IMR-90 (cell line): ENCODE results near the gene LSM6. TPM values are rescaled to one million over a fixed set of nuclear protein-coding genes. Genes with fewer than 3 reads are reported as not detected.

Experiments
- ATAC-seq: fragments of 200-7000 bp; cut with Tn5 transposase; 2 replicates; pipeline ENCODE4 v1.9.1; 2020; ENCODE audit warnings: low read depth, mild to moderate bottlenecking, moderate library complexity
- BruUV-seq: library from RNA; stranded (reverse); fragments of 400-500 nt; replicated peaks from 2 replicates; lab custom pipeline; 2021; lab: Mats Ljungman, UMichigan
- CTCF ChIA-PET: fragments of 300-600 bp; formaldehyde crosslinking; extraction: SDS; loops from one replicate; lab custom pipeline; 2021; ENCODE audit warnings: antibody characterized with exemption; lab: Yijun Ruan, JAX
- POLR2A ChIA-PET: fragments of 300-600 bp; sonication (Branson Sonifier 250); formaldehyde crosslinking; loops from one replicate; lab custom pipeline; 2022; ENCODE audit warnings: antibody characterized with exemption; ENCODE audit not compliant: unreplicated experiment; lab: Charles Lee
- DNase-seq: peaks from one replicate; pipeline ENCODE4 v3.0.0; 2013
- H2AFZ ChIP-seq: replicated peaks from 2 replicates; pipeline ENCODE3; 2013; ENCODE audit warnings: low read length, mild to moderate bottlenecking; ENCODE audit not compliant: poor library complexity
- H2AK5ac ChIP-seq: 2 replicates; pipeline ENCODE4 v1.6.1; 2013; ENCODE audit warnings: low read depth, low read length, inconsistent platforms
- H2AK9ac ChIP-seq: replicated peaks from 2 replicates; pipeline ENCODE3; 2013; ENCODE audit warnings: mild to moderate bottlenecking, low read depth, low read length, moderate library complexity; ENCODE audit not compliant: poor library complexity
- H2BK120ac ChIP-seq: 2 replicates; pipeline ENCODE4 v1.6.1; 2013; ENCODE audit warnings: low read depth, low read length, inconsistent platforms
- H2BK15ac ChIP-seq: 3 replicates; pipeline ENCODE4 v1.6.1; 2013; ENCODE audit warnings: low read depth, low read length, inconsistent platforms
- H2BK20ac ChIP-seq: 2 replicates; pipeline ENCODE4 v1.6.1; 2013; ENCODE audit warnings: low read depth, mild to moderate bottlenecking, inconsistent platforms, low read length, moderate library complexity
- H2BK5ac ChIP-seq: 2 replicates; pipeline ENCODE4 v1.6.1; 2013; ENCODE audit warnings: mild to moderate bottlenecking, low read depth, low read length, inconsistent platforms; ENCODE audit not compliant: poor library complexity, severe bottlenecking
- H3K14ac ChIP-seq: replicated peaks from 2 replicates; pipeline ENCODE4 v1.6.1; 2013; ENCODE audit warnings: low read depth, low read length, inconsistent platforms
- H3K18ac ChIP-seq: 2 replicates; pipeline ENCODE4 v1.6.1; 2013; ENCODE audit warnings: low read depth, low read length, control low read depth
- H3K23ac ChIP-seq: 2 replicates; pipeline ENCODE4 v1.6.1; 2013; ENCODE audit warnings: low read depth, low read length, inconsistent platforms
- H3K27ac ChIP-seq: 2 replicates; pipeline ENCODE4 v1.5.1; 2013; ENCODE audit warnings: mild to moderate bottlenecking, control low read depth, low read length; ENCODE audit not compliant: insufficient read depth
- H3K27me3 ChIP-seq: 2 replicates; pipeline ENCODE4 v1.6.1; 2013; ENCODE audit warnings: low read length; ENCODE audit not compliant: control insufficient read depth, insufficient read depth
- H3K36me3 ChIP-seq: 2 replicates; pipeline ENCODE4 v1.6.1; 2013; ENCODE audit warnings: low read length, mixed read lengths; ENCODE audit not compliant: control insufficient read depth, insufficient read depth
- H3K4ac ChIP-seq: 2 replicates; pipeline ENCODE4 v1.6.1; 2013; ENCODE audit warnings: low read depth, low read length, inconsistent platforms
- H3K4me1 ChIP-seq: 2 replicates; pipeline ENCODE4 v1.6.1; 2013; ENCODE audit warnings: low read length, mixed read lengths; ENCODE audit not compliant: control insufficient read depth, insufficient read depth
- H3K4me2 ChIP-seq: 2 replicates; pipeline ENCODE4 v1.6.1; 2013; ENCODE audit warnings: low read depth, mild to moderate bottlenecking, control low read depth, low read length, moderate library complexity
- H3K4me3 ChIP-seq: 2 replicates; pipeline ENCODE4 v1.5.1; 2013; ENCODE audit warnings: low read depth, mild to moderate bottlenecking, control low read depth, low read length, moderate library complexity; ENCODE audit not compliant: insufficient read depth
- H3K56ac ChIP-seq: 2 replicates; pipeline ENCODE4 v1.6.1; 2013; ENCODE audit warnings: low read length, inconsistent platforms; ENCODE audit not compliant: insufficient read depth; ENCODE audit errors: extremely low read depth
- H3K79me1 ChIP-seq, 2 experiments: 2 replicates each; pipeline ENCODE4 v1.6.1; 2013; ENCODE audit warnings: low read length in 2 of 2, inconsistent platforms in 1 of 2, low read depth in 1 of 2
- H3K9ac ChIP-seq: 2 replicates; pipeline ENCODE4 v1.6.1; 2013; ENCODE audit warnings: low read depth, low read length, control low read depth
- H3K9me1 ChIP-seq: 2 replicates; pipeline ENCODE4 v1.6.1; 2013; ENCODE audit warnings: low read length, inconsistent platforms; ENCODE audit not compliant: insufficient read depth
- H3K9me3 ChIP-seq: 2 replicates; pipeline ENCODE4 v1.6.1; 2013; ENCODE audit warnings: low read length; ENCODE audit not compliant: control insufficient read depth, insufficient read depth
- H4K20me1 ChIP-seq: 2 replicates; pipeline ENCODE4 v1.6.1; 2013; ENCODE audit warnings: low read length, inconsistent platforms; ENCODE audit not compliant: insufficient read depth
- H4K5ac ChIP-seq: 2 replicates; pipeline ENCODE4 v1.6.1; 2013; ENCODE audit warnings: mild to moderate bottlenecking, low read depth, low read length, control low read depth
- H4K8ac ChIP-seq, 2 experiments: 2 replicates each; pipeline ENCODE4 v1.6.1; 2013; ENCODE audit warnings: low read depth in 2 of 2, low read length in 2 of 2, control low read depth in 1 of 2, inconsistent platforms in 1 of 2
- H4K91ac ChIP-seq: 2 replicates; pipeline ENCODE4 v1.6.1; 2013; ENCODE audit warnings: low read depth, low read length, inconsistent platforms; ENCODE audit not compliant: insufficient read depth
- BHLHE40 ChIP-seq: fragments of 150-350 bp; IDR thresholded peaks from 2 replicates; pipeline ENCODE4 v1.6.1; 2016; ENCODE audit warnings: mild to moderate bottlenecking, low read depth, low read length
- RFX5 ChIP-seq: IDR thresholded peaks from 2 replicates; pipeline ENCODE4 v1.8.0; 2012; ENCODE audit warnings: low read depth, mild to moderate bottlenecking, low read length, moderate library complexity
- WGBS, 2 experiments: methylation state at CpG; one replicate each; pipeline versions ENCODE4 v1.1.5 to v1.1.7; 2013; ENCODE audit warnings: missing lambda C conversion rate in 2 of 2; ENCODE audit not compliant: insufficient read length in 1 of 2; ENCODE audit errors: extremely low coverage in 2 of 2; 5-methylcytosine and 5-hydroxymethylcytosine counted together
- dilution Hi-C: fragments of 300-500 bp; cut with HindIII; formaldehyde crosslinking; loops from one replicate; pipeline ENCODE4 v1.14.3; 2018; ENCODE audit warnings: low sequenced_read_pairs; ENCODE audit not compliant: unreplicated experiment
- in situ Hi-C: fragments of 300-500 bp; cut with MboI; formaldehyde crosslinking; loops from 3 replicates; pipeline ENCODE4 v1.14.3; 2019; ENCODE audit warnings: low sequenced_read_pairs, inconsistent platforms, mixed read lengths
- intact Hi-C: fragments of 100-400 bp; cut with micrococcal nuclease; formaldehyde crosslinking; loops from 2 replicates; pipeline ENCODE4 v1.10.0; 2022
- polyA plus RNA-seq, 3 experiments: library from polyadenylated mRNA; depleted of rRNA; stranded (reverse); fragments of >200 nt; gene quantifications; 2 replicates each; pipeline ENCODE4 v1.2.3, GENCODE V29; 2012; ENCODE audit warnings: low replicate concordance in 1 of 3
- total RNA-seq: library from RNA; depleted of rRNA; stranded (reverse); fragments of >200 nt; gene quantifications from 2 replicates; pipeline ENCODE4 v1.2.3, GENCODE V29; 2012

Gene LSM6
- total and polyA plus RNA-seq, 2 of the 4 experiments (the other 2 are of a cell fraction), result 13.4 to 17.4 TPM

- Histone ChIP-seq H2BK5ac (no peak overlapping the region), H3K79me1 (peaks cover 18% of the 10 kb centered on the region in 2 experiments), H3K4me3 (no peak overlapping the region), H4K91ac (no peak overlapping the region), H3K9me3 (no peaks in the 10 kb centered on the region), H3K9ac (no peak overlapping the region), H3K36me3 (peaks cover 7% of the 10 kb centered on the region), H3K27ac (no peak overlapping the region), H3K23ac (no peak overlapping the region), H3K4me1 (peaks cover 3% of the 10 kb centered on the region; the same call in 1 of the 2 replicates), H3K27me3 (no peaks in the 10 kb centered on the region), H2BK120ac (no peak overlapping the region), H2AFZ (no peak overlapping the region), H3K9me1 (peaks cover 1% of the 10 kb centered on the region; the same call in 1 of the 2 replicates), H3K14ac (no peak overlapping the region), H4K5ac (no peak overlapping the region), H3K18ac (no peak overlapping the region), H3K4me2 (no peak overlapping the region), H4K8ac (no peak overlapping the region), H2AK9ac (no peak overlapping the region), H2BK20ac (no peak overlapping the region), H3K4ac (no peak overlapping the region), H3K56ac (no peak overlapping the region), H4K20me1 (0 out of 2 replicates have a peak, but pooled peaks cover 5% of the 10 kb centered on the region), H2AK5ac (no peak overlapping the region), H2BK15ac (no peak overlapping the region)
- ChIA-PET CTCF (no interaction called here), POLR2A (no interaction called here)
- dilution Hi-C loops (no loop called here), intact Hi-C loops (loop anchor here (10.0 kb wide), 1 partner anchor 978 kb away; no protein-coding TSS in a partner anchor), in situ Hi-C loops (no loop called here)
- ATAC-seq (no peak), DNase-seq (no peak)
- no CpG with 5 or more reads among the region's 2 CpGs for WGBS, 2 experiments
- BruUV-seq, result no TSS peak
- TF ChIP-seq BHLHE40 (no peak), RFX5 (no peak)
These were observed 7.7 kb downstream of the LSM6 start for GRCh38 chr4:146183209-146183608.
